Measurements from ENCODE around the gene F13A1.

The F13A1 gene

GRCh38 chr6:6319952-6320811 lies at the start of gene F13A1:
Gene F13A1, minus strand, starts transcription at chr6:6320662. Its CDS starts 1,998 bp downstream, at chr6:6318664.
- DNase-seq (ENCODE audit: low spot score) = peak; percentile 62

- DNase-seq (ENCODE audit: low spot score) = no peak
Observed at GRCh38 chr6:6368684-6369052, 48.2 kb upstream of the F13A1 start.

- DNase-seq (ENCODE audit: low spot score) = no peak
Observed at GRCh38 chr6:6368040-6368683, 47.7 kb upstream of the F13A1 start.

GRCh38 chr6:6366803-6367202 lies 46.3 kb upstream of the F13A1 start:
- DNase-seq (ENCODE audit: low spot score) = no peak

- DNase-seq (ENCODE audit: low spot score) = no peak
Observed at GRCh38 chr6:6365242-6365641, 44.8 kb upstream of the F13A1 start.

GRCh38 chr6:6362056-6362840 lies 41.8 kb upstream of the F13A1 start:
- DNase-seq (ENCODE audit: low spot score) = no peak

GRCh38 chr6:6357530-6357929 lies 37.1 kb upstream of the F13A1 start:
- no peak for DNase-seq (ENCODE audit: low spot score)

GRCh38 chr6:6357032-6357431 lies 36.6 kb upstream of the F13A1 start:
- DNase-seq (ENCODE audit: low spot score) = no peak

GRCh38 chr6:6352772-6353171 lies 32.3 kb upstream of the F13A1 start:
- no peak for DNase-seq (ENCODE audit: low spot score)

- no peak for DNase-seq (ENCODE audit: low spot score)
Observed at GRCh38 chr6:6351511-6352025, 31.1 kb upstream of the F13A1 start.

- DNase-seq (ENCODE audit: low spot score) = no peak
Observed at GRCh38 chr6:6350696-6351095, 30.2 kb upstream of the F13A1 start.

- no peak for DNase-seq (ENCODE audit: low spot score)
Observed at GRCh38 chr6:6348256-6348655, 27.8 kb upstream of the F13A1 start.

- no peak for DNase-seq (ENCODE audit: low spot score)
Observed at GRCh38 chr6:6346427-6347023, 26.1 kb upstream of the F13A1 start.

- no peak for DNase-seq (ENCODE audit: low spot score)
Observed at GRCh38 chr6:6333501-6333900, 13.0 kb upstream of the F13A1 start.

- DNase-seq (ENCODE audit: low spot score) = no peak
Observed at GRCh38 chr6:6332811-6333244, 12.4 kb upstream of the F13A1 start.

- DNase-seq (ENCODE audit: low spot score) = no peak
Observed at GRCh38 chr6:6331946-6332601, 11.6 kb upstream of the F13A1 start.

GRCh38 chr6:6331393-6331792 lies 10.9 kb upstream of the F13A1 start:
- DNase-seq (ENCODE audit: low spot score) = no peak

- no peak for DNase-seq (ENCODE audit: low spot score)
Observed at GRCh38 chr6:6330407-6330806, 9.9 kb upstream of the F13A1 start.

- DNase-seq (ENCODE audit: low spot score) = no peak
Observed at GRCh38 chr6:6328451-6328850, 8.0 kb upstream of the F13A1 start.

GRCh38 chr6:6323352-6323751 lies 2.9 kb upstream of the F13A1 start:
- no peak for DNase-seq (ENCODE audit: low spot score)

- no peak for DNase-seq (ENCODE audit: low spot score)
Observed at GRCh38 chr6:6320901-6321300, 439 bp upstream of the F13A1 start.

Data from ecto neural progenitor cell (in vitro differentiated cells).